Thyroid gland (tissue), 4 donors: ENCODE measurements around the gene SLCO3A1.

Experiments
- CTCF ChIP-seq, 6 experiments: fragments of 200-600 bp in 3 of 6; fragments of 450-650 bp in 3 of 6; sonication (generic) in 3 of 6; IDR thresholded peaks; one replicate each; pipeline ENCODE4 v1.5.1; 2016 to 2019; ENCODE audit warnings: antibody characterized with exemption in 6 of 6, mild to moderate bottlenecking in 2 of 6, inconsistent platforms in 1 of 6, moderate library complexity in 1 of 6
- POLR2A ChIP-seq, 2 donors: fragments of 450-650 bp; IDR thresholded peaks; one replicate each; pipeline ENCODE4 v1.6.1; 2017; ENCODE audit warnings: antibody characterized with exemption in 2 of 2, mild to moderate bottlenecking in 2 of 2, moderate library complexity in 1 of 2

DNA sequence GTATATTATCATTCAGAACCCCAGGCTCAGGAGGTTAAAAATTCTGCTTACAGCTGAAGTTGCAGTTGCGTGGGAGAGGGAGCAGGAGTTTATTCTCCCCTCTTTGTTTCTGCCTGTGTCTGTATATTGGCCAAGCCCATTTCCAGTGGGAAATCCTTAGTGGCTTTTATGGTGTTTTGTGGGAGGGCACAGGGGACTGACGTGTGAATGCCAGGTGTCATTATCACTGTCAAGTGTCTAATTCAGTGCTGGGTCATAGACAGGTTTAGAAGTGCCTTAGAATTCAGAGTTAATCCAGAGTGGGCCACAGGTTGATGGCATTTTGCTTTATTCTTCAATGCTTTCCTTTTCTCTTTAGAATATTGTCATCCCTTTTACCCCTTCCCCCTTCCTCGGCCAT is 33.4 kb downstream of the SLCO3A1 start:
- TF ChIP-seq CTCF (IDR thresholded peaks at IDR 0.05): no peak
- TF ChIP-seq POLR2A (IDR thresholded peaks at IDR 0.05): no peak
